Heart left ventricle (tissue), 16 donors: ENCODE results near the gene ANGPTL8. TPM values are rescaled to one million over a fixed set of nuclear protein-coding genes. Genes with fewer than 3 reads are reported as not detected.

ENCODE experiments used
- ATAC-seq, 4 donors: fragments of 200-7000 bp; cut with Tn5 transposase; one replicate each; pipeline ENCODE4 v1.9.1; 2020 to 2022; ENCODE audit warnings: moderate library complexity in 4 of 4, mild to moderate bottlenecking in 3 of 4, moderate number of reproducible peaks in 1 of 4
- DNase-seq, 5 donors: peaks; one replicate each; pipeline ENCODE4 v3.0.0-alpha.2; 2020
- H3K27ac ChIP-seq, 12 donors: fragments of 200-600 bp; sonication (generic) in 4 of 12; one replicate each; pipeline versions ENCODE4 v1.5.0 to v1.8.0; 2016 to 2022; ENCODE audit warnings: mild to moderate bottlenecking in 2 of 12
- H3K27me3 ChIP-seq, 9 donors: fragments of 200-600 bp; sonication (generic) in 2 of 9; one replicate each; pipeline versions ENCODE4 v1.5.1 to v1.8.0; 2016 to 2022; ENCODE audit warnings: mild to moderate bottlenecking in 3 of 9
- H3K36me3 ChIP-seq, 9 donors: fragments of 200-600 bp; sonication (generic) in 2 of 9; one replicate each; pipeline versions ENCODE4 v1.5.0 to v1.8.0; 2018 to 2022; ENCODE audit warnings: mild to moderate bottlenecking in 2 of 9
- H3K4me1 ChIP-seq, 12 donors: fragments of 200-600 bp; sonication (generic) in 4 of 12; one replicate each; pipeline versions ENCODE4 v1.5.0 to v1.8.0; 2016 to 2022; ENCODE audit warnings: mild to moderate bottlenecking in 3 of 12
- H3K4me3 ChIP-seq, 12 donors: fragments of 200-600 bp; sonication (generic) in 4 of 12; one replicate each; pipeline versions ENCODE4 v1.5.0 to v1.8.0; 2017 to 2022; ENCODE audit warnings: mild to moderate bottlenecking in 9 of 12, moderate library complexity in 4 of 12
- H3K9me3 ChIP-seq, 12 donors: fragments of 200-600 bp; sonication (generic) in 4 of 12; one replicate each; pipeline versions ENCODE4 v1.5.0 to v1.8.0; 2016 to 2022; ENCODE audit warnings: mild to moderate bottlenecking in 1 of 12
- POLR2A ChIP-seq, 2 donors: fragments of 450-650 bp; IDR thresholded peaks; one replicate each; pipeline ENCODE4 v1.6.1; 2017; ENCODE audit warnings: antibody characterized with exemption in 2 of 2, mild to moderate bottlenecking in 2 of 2, moderate library complexity in 2 of 2
- WGBS, 4 donors: extraction: QIAGEN DNeasy Blood & Tissue Kit in 2 of 4; methylation state at CpG; one replicate each; pipeline versions ENCODE4 v1.1.5 to v1.1.7; 2013 to 2018; 5-methylcytosine and 5-hydroxymethylcytosine counted together
- intact Hi-C, 10 donors: fragments of 100-400 bp; cut with DNase I; formaldehyde crosslinking; loops; one replicate each; pipeline versions ENCODE4 v1.11.1 to v1.14.2; 2022
- polyA plus RNA-seq, 2 donors: library from polyadenylated mRNA; stranded (reverse); fragments of 200-250 nt; gene quantifications; one replicate each; pipeline ENCODE4 v1.2.3, GENCODE V29; 2013
- total RNA-seq, 9 donors: library from RNA; depleted of rRNA in 2 of 9; stranded (reverse); fragments of >200 nt in 2 of 9; fragmentation: NEBNext Ultra II Directional in 3 of 9; extraction: Animal tissue kit (Norgen Biotek cat#: 25700) in 3 of 9; gene quantifications; one replicate each; pipeline versions ENCODE4 v1.1.0 to v1.2.4, GENCODE V29; 2016 to 2023
- TF ChIP-seq, protein P1 (sequence below), 12 donors: fragments of 200-600 bp; sonication (generic) in 4 of 12; IDR thresholded peaks; one replicate each; pipeline versions ENCODE4 v1.5.0 to v1.8.0; 2018 to 2022; ENCODE audit warnings: antibody characterized with exemption in 12 of 12, mild to moderate bottlenecking in 5 of 12
- donor health status: ischemic (EF 13 %, LVEDD 7.1; RV severe dilation, severe dysfunction).
- donor health status: healthy with polysubstance abuse.
- donor health status: DM: no; HTN: yes; CAD: no.
- donor health status: DM: no; HTN: no; CAD: no.
- donor health status: ischemic (EF 25% LVEDD 6.9; RV normal size, moderate dysfunction).
- donor health status: ischemic (EF 25% LVEDD 5.7; RV mildly dilated, moderate dysfunction).
- donor health status: healthy.
- donor health status: DM: yes; HTN: yes; CAD: no.
- donor health status: ischemic (EF 35%, LVEDD 5.7; RV mildly dilated, moderate dysfunction).
- donor health status: nonischemic (EF 11% LVEDD 7.7; RV severe dilation, severe dysfunction).
- donor health status: DM: yes; HTN: yes; CAD: no.
- donor health status: PGD.
- donor health status: ischemic (EF 29% LVEDD 5.4; RV normal size, mild dysfunction).
- donor health status: nonischemic (EF 23%, LVEDD 6.1; RV moderate dilation, normal function).

ANGPTL8 gene
- total and polyA plus RNA-seq, 11 donors, result 0.61 to 10.2 (median 6.3) TPM; not detected in 8

DNA sequence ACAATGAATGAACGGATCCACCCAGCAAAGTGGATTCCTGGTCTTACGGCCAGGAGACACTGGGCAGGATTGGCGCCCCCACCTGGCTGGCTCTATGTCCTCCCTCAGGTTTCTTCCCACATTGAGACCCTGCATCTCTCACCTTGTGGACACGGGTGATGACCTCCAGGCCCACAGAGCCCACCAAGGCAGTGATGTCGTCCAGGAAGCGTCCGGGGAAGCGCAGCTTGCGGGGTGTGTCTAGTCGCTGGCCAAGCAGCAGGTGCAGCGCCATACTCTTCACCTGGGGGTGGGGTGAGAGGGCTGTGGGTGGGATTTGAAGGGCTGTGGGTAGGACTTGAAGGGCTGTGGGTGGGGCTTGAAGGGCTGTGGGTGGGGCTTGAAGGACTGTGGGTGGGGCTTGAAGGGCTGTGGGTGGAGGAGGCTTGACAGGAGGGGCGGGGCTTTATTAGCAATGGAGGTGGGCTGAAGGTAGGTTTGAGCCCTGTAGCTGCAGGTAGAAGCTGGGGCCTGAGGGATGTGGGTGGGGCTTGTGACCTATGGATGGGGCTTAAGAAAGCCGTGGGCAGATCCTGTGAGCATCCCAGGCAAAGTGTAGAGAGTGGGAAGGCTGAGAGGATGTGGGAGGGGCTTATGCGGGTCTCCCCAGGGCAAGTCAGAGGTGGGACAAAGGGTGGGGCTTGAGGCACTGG is 12.1 kb upstream of the ANGPTL8 start:
- H3K4me3 ChIP-seq, result no peak overlapping the region
- DNase-seq, result no peak
- H3K9me3 ChIP-seq, result no peaks in the 10 kb centered on the region
- no peaks in the 10 kb centered on the region for H3K4me1 ChIP-seq
- WGBS, 4 donors, result 78 to 85% (median 82%) methylated on average over 12 to 14 of the region's 14 CpGs
- no peak for TF ChIP-seq POLR2A (IDR thresholded peaks at IDR 0.05)
- TF ChIP-seq, protein P1, sequence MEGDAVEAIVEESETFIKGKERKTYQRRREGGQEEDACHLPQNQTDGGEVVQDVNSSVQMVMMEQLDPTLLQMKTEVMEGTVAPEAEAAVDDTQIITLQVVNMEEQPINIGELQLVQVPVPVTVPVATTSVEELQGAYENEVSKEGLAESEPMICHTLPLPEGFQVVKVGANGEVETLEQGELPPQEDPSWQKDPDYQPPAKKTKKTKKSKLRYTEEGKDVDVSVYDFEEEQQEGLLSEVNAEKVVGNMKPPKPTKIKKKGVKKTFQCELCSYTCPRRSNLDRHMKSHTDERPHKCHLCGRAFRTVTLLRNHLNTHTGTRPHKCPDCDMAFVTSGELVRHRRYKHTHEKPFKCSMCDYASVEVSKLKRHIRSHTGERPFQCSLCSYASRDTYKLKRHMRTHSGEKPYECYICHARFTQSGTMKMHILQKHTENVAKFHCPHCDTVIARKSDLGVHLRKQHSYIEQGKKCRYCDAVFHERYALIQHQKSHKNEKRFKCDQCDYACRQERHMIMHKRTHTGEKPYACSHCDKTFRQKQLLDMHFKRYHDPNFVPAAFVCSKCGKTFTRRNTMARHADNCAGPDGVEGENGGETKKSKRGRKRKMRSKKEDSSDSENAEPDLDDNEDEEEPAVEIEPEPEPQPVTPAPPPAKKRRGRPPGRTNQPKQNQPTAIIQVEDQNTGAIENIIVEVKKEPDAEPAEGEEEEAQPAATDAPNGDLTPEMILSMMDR (IDR thresholded peaks at IDR 0.05), result peak in 3 of 12 donors; percentile 12 to 14 (median 12)
- no peaks in the 10 kb centered on the region for H3K27me3 ChIP-seq
- H3K27ac ChIP-seq, result no peak overlapping the region
- peak in 2 of 4 donors; percentile 6 to 34 for ATAC-seq
- peaks cover 0 to 98% (median 75%) of the 10 kb centered on the region in 9 donors for H3K36me3 ChIP-seq
- intact Hi-C loops, result no loop called here

DNA sequence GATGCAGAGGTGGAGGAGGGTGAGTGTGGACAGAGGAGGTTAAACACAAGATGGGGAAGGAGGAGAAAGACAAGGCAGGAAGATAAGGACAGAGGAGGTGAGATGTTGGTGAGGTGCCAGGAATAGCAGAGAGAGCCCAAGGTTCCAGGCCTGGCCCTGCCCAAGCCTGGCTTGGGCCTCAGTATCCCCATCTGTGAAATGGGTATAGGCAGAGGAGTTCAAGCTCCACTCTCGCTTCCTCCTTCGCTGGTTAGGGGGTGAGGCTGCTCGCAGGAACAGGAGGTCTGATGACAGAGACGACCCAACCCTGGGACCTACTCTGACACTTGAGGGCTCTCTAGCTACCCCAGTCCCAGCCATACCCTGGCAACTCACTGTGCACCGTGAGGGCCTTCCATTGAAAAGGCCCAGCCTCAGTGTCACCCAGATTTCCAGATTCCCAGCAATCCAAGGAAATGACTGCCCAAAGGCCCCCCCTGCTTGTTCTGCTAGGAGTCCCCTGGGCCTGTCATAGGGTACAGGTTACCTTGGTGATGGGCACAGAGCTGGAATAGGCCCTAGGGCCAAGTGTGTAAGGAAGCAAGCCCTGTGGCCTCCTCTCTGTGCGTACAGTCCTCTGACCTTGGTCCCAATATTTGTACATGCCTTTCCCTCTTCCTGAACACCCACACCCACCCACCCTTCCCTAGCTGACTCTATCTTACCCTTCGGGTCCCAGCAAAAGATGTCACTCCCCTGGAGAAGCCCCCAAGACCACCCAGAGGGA is 8.6 kb upstream of the ANGPTL8 start:
- no peaks in the 10 kb centered on the region for H3K27me3 ChIP-seq
- H3K27ac ChIP-seq, result no peak overlapping the region
- DNase-seq (no peak), ATAC-seq (no peak)
- H3K9me3 ChIP-seq, result no peaks in the 10 kb centered on the region
- no peaks in the 10 kb centered on the region for H3K4me1 ChIP-seq
- H3K4me3 ChIP-seq, result no peak overlapping the region
- 78 to 93% (median 90%) methylated on average over 7 of the region's 7 CpGs for WGBS, 4 donors
- intact Hi-C loops, result no loop called here
- H3K36me3 ChIP-seq, result peaks cover 0 to 99% (median 71%) of the 10 kb centered on the region in 9 donors
- TF ChIP-seq, protein P1 (IDR thresholded peaks at IDR 0.05), result no peak
- no peak for TF ChIP-seq POLR2A (IDR thresholded peaks at IDR 0.05)

DNA sequence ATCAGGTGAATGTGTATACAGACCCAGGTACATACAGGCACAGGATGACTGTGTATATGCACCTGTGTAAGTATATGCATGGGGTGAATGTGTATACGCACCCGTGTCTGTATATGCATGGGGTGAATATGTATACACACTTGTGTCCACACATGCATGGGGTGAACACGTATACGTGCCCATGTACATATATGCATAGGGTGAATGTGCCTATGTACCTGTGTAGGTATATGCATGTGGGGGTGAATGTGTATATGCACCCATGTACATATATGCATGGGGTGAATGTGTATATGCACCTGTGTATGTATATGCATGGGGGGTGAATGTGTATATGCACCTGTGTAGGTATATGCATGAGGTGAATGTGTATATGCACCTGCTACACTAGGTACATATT is 6.9 kb upstream of the ANGPTL8 start:
- H3K27me3 ChIP-seq, result no peaks in the 10 kb centered on the region
- no peaks in the 10 kb centered on the region for H3K9me3 ChIP-seq
- peaks cover 0 to 100% (median 71%) of the 10 kb centered on the region in 9 donors for H3K36me3 ChIP-seq
- ATAC-seq, result no peak
- intact Hi-C loops, result no loop called here
- no peak for DNase-seq
- TF ChIP-seq POLR2A (IDR thresholded peaks at IDR 0.05), result no peak
- TF ChIP-seq, protein P1 (IDR thresholded peaks at IDR 0.05), result no peak
- H3K4me1 ChIP-seq, result no peaks in the 10 kb centered on the region
- no peak overlapping the region for H3K27ac ChIP-seq
- WGBS, 4 donors, result 78 to 91% (median 86%) methylated on average over 4 of the region's 4 CpGs
- no peak overlapping the region for H3K4me3 ChIP-seq

DNA sequence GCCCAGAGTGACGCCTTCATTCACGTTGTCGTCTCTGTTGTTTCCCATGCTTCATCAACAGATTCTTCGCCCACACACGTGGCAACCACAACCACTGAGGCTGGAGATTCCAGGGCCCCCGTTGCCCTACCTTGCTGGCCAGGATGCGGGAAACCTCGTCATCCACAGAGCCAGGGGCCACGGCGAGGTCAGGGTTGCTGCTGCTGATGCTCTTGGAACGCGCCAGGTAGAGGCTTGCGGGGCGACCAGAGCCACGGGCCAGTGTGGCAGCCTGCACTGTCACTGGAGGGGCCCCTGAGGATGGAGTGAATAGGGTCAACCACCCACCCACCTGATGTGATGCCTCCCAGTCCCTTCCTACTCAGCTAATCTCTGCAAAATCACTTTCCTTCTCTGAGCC is 6.3 kb upstream of the ANGPTL8 start:
- Histone ChIP-seq H3K36me3 (peaks cover 0 to 100% (median 71%) of the 10 kb centered on the region in 9 donors), H3K27me3 (no peaks in the 10 kb centered on the region), H3K27ac (no peak overlapping the region), H3K4me1 (no peaks in the 10 kb centered on the region), H3K4me3 (no peak overlapping the region), H3K9me3 (no peaks in the 10 kb centered on the region)
- ATAC-seq (no peak), DNase-seq (no peak)
- 86 to 91% (median 88%) methylated on average over 11 to 15 of the region's 15 CpGs for WGBS, 4 donors
- intact Hi-C loops, result no loop called here
- TF ChIP-seq POLR2A (IDR thresholded peaks at IDR 0.05), result no peak
- TF ChIP-seq, protein P1 (IDR thresholded peaks at IDR 0.05), result no peak
